SW 1271 (cell line): ENCODE measurements around the gene OARD1.
A peak's percentile ranks its signal among the peaks of the same experiment; 100 is the strongest.

Experiments used
- DNase-seq, 2 experiments: peaks; one replicate each; lab custom pipeline; 2025; lab: John Stamatoyannopoulos, UW

The OARD1 gene

GRCh38 chr6:41047745-41048732 lies 24.1 kb downstream of the OARD1 start:
- no peak for DNase-seq

DNA sequence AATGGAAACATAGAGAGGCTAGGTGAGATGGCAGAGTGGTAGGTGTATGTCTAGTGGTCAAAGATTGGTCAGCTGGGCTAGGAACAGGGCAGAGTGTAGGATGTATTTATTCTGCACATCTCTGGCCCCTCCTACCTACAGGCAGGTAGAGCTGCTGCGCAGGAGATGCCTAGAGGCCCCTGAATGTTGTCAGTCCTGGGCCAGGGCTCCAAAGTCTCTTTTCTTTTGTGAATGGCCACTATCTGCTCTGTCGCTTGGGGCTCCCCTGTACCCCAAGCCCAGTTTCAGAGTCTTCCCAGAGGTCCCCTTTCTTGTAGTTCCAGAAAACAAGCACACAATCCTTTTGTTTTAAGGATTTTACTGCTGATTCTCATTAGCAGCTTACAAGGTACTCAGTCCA lies 24.9 kb downstream of the OARD1 start:
- no peak for DNase-seq

- no peak for DNase-seq
These were observed 26.1 kb downstream of the OARD1 start for GRCh38 chr6:41046084-41046483.

GRCh38 chr6:41045664-41046063 lies 26.5 kb downstream of the OARD1 start:
- no peak for DNase-seq

- DNase-seq: no peak
These were observed 29.0 kb downstream of the OARD1 start for GRCh38 chr6:41043151-41043550.

GRCh38 chr6:41042226-41043055 lies 29.7 kb downstream of the OARD1 start, which contains the start of gene TSPO2:
Gene TSPO2, plus strand, starts transcription at chr6:41042467. Its CDS starts 519 bp downstream, at chr6:41042986.
- no peak for DNase-seq

DNA sequence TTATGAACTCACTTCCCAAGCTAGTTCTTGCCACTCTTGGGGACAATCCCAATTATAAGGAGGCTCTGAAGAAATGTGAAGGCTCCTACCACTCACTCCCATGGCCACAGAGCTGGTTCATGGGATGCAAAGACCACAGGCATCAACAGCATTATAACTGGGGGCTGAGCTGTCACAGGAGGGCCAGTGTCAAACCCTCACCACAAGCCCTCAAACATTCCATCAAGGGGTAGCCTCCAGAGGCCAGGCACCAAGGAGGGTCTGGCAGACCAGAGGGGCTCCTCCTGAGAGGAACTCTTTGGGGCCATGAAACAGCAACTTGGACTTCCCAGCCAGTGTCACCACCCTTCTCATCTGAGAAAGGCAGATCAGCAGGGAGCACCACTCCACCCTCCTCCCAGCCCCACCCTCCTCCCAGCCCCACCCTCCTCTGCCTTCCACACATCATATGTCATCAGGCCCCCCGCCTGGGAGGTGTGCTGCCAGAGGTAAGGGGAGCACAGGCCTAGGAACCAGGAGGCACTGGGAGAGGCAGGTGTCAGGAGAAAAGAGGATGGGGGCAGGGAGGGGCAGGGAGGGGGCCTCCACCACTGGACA lies 31.1 kb downstream of the OARD1 start:
- DNase-seq: no peak

DNA sequence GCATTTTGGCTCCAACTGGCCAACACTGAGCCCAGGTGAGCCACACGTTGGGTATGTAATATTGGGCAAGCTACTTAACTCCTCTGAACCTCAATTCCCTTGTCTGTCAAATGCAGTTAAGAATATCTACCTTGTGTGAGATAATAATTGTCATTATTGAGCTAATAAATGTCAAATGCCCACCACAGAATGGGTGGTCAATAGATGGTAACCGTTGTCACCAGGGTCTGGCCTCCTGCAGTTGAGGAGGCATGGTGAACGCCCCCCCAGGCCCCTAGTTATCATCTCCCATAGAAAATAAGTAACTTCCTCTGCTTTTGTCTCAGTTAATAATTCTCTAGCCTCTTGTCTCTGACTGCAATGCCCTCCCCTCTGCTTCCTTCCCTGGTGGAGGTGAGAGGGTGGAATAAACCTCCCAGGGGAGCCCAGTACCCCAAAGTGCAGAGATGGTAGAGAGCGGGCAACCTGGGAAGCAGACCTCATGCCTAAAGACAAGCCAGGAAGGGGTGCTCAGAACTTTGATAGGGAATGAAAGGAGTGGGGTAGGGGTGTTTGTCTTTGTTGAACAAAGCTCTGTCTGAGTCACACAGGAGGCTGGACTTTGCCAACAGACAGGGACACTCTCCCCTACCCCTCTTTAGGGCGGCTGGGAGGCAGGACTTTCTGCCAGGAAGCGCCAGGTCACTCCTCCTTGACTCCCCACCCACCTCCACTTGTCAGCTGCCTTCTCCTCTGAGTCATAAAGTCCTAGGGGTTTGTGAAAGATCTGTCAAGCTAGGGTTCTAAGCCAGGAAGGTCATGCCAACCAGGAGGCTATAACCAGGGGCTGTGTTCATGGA lies 31.8 kb downstream of the OARD1 start:
- DNase-seq: no peak

- peak in 1 of 2 experiments; percentile 14 for DNase-seq
These were observed 32.8 kb downstream of the OARD1 start, which contains the start of gene UNC5CL for GRCh38 chr6:41039060-41039998. Gene UNC5CL, minus strand, starts transcription at chr6:41039221. Its CDS starts 4,147 bp downstream, at chr6:41035074.

DNA sequence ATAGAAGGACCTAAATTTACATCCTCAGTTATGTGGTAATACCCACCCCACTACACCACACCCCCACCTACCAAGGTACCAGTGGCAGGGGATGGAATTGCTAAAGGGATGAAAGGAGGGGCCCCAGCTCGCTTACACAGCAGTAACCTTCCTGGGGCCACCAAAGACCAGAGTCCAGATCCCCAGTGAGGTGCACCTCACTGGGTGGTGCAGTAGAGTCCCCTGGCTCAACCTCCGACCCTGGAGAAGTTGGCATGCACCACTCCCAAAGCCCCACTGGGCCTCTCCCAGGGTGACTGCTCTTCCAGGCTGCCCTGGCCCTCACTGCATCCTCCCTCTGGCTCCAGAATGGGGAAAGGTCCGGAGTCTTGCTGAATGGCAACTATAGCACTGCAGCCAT lies 34.0 kb downstream of the OARD1 start:
- DNase-seq: no peak

DNA sequence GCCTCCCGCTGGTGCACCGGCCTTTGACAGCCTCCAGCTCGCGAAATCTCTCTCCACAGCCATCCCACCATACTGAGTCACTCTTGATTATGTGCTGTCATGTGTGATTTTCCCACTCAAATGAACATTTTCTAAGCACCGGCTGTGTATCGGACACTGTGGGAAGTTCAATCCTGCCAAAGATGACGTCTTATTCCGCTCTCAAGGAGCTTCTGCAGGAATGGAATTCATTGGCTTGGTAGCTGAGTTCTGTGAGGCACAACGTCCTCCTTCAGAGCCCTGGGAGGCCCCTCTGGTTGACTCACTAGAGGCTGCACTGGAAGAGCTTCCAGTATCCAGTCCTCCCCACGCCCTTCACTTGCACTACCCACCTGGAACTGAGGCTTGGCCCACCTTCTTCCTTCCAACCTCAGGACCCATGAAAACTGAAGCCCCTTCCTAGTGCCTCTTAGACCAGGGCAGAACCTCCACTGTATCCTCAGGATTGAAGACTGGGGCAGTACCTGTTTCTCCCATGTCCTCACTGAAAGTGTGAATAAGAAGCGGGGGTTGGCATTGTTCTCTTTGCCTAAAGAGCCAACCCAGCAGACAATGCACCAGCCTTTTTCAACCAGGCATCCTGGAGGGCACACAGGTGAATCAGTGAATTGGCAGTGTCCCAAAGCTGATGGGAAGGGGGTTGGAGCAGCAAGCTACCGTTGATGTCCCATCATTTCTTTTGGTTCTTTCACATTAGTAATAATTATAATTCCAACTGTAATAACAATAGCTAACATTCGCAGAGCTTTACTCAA lies 34.9 kb downstream of the OARD1 start:
- DNase-seq: no peak

- no peak for DNase-seq
These were observed 35.6 kb downstream of the OARD1 start for GRCh38 chr6:41036601-41037000.

GRCh38 chr6:41036186-41036585 lies 36.0 kb downstream of the OARD1 start:
- DNase-seq: no peak

DNA sequence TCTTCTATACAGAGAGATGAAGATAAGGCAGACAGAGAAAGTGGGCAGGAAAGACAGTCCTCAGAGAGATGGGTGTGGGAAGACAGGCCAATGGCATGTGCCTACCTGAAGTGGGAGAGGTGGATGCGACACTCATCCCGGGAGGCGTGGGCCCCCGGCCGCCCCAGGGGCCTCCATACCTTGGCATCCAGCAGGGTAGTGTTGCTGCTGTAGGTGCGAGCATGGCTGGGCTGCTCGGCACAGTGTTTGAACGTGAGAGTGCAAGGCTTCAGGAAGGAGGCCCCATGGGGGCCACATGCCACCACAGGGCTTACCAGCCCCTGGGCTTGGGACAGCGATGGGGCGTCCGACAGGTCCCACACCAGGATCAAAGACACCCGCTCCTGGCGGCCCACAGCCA lies 38.4 kb downstream of the OARD1 start:
- no peak for DNase-seq

DNA sequence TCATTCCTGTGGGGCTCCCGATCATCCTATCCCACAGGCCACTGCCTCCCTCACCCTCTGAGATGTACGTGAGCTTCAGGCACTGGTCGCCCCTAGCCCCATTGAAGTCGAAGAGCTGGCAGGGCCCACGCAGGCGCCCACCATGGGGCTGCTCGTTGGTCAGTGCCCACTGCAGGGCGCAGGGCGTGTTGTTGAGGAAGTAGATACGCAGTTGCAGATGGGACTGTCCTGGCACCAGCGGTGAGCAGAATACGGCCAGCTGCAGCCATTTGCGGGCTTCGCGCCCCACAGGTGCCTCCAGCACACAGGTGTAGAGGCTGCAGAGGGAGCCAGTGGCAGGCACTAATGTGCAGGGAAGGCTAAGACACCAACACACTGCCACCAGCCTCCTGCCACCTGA lies 39.3 kb downstream of the OARD1 start:
- DNase-seq: no peak

DNA sequence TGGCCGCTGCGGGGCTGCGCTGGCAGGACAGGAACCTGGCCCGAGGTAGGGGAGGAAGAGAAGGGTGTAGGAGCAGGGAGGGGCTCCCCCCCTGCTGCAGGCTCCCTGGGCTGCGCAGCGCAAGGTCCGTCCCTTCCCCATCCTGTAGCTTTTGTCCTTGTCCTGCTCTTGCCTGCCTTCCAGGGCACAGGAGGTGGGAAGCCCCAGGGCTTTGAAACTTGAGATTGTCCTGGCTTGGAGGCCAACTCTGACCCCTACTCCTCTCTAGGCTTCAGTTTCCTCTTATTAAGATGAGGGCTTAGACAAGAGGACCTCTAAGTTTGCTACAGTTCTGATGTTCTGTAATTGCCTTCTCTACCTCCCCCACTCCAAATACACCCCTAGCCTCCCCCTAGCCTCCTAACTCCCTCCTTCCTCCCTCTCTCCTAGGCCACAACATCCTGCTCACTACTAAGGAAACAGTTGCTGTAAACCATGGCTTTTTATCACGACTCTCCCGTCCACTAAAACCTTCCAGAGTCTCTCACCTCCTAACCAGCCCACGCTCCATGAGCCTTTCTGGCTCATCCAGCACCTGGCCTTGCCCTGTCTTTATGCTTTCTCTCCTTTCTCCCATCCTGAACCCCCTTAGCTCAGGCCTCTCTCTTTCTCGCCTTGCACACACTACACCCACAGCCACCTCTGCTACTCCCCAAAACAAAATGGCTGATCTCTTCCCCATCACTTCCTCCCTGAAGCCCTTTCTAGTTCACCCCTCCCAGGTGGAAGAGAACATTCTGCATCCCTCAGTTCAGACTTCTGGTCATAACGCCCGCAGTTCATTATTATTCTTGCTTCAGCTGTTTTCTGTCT lies 43.4 kb downstream of the OARD1 start:
- no peak for DNase-seq

GRCh38 chr6:41027799-41028560 lies 44.2 kb downstream of the OARD1 start:
- DNase-seq: no peak

DNA sequence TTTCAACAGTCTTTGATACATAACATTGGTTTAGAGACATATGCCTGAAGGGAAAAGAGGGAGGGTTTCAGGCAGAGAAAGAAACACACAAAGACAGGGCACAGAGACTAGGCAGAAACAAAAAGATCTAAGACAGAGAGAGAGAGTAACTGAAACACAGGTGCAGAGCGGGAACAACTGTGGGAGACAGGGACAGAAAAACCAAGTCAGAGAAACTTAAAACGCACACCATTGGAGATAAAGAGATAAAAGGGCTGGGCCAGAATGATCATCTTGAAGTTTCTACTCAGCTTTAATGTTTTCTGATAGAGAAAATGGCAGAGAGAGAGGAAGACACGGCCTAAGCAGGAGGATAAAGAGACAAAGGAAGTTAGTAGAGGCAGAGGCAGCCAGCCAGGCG lies 44.9 kb downstream of the OARD1 start:
- no peak for DNase-seq
